Mucosa of rectum (tissue), 2 donors: ENCODE results near the gene ASB18.

Source experiments
- H3K27ac ChIP-seq, 2 donors: one replicate each; pipeline ENCODE4 v1.7.0; 2013; ENCODE audit warnings: inconsistent platforms in 2 of 2, low read depth in 2 of 2, low read length in 2 of 2
- H3K27me3 ChIP-seq, 2 donors: one replicate each; pipeline ENCODE4 v1.7.0; 2013; ENCODE audit warnings: low read length in 2 of 2; ENCODE audit not compliant: control insufficient read depth in 2 of 2, insufficient read depth in 2 of 2
- H3K36me3 ChIP-seq, 2 donors: one replicate each; pipeline ENCODE4 v1.7.0; 2013; ENCODE audit warnings: low read length in 2 of 2; ENCODE audit not compliant: control insufficient read depth in 2 of 2, insufficient read depth in 2 of 2
- H3K4me1 ChIP-seq, 2 donors: one replicate each; pipeline ENCODE4 v1.7.0; 2013; ENCODE audit warnings: low read length in 2 of 2, mild to moderate bottlenecking in 1 of 2; ENCODE audit not compliant: control insufficient read depth in 2 of 2, insufficient read depth in 2 of 2
- H3K4me3 ChIP-seq, 2 donors: one replicate each; pipeline ENCODE4 v1.7.0; 2013; ENCODE audit warnings: low read length in 2 of 2
- H3K9ac ChIP-seq, 2 donors: one replicate each; pipeline ENCODE4 v1.7.0; 2013; ENCODE audit warnings: low read length in 2 of 2, low read depth in 1 of 2, mild to moderate bottlenecking in 1 of 2
- H3K9me3 ChIP-seq, 2 donors: one replicate each; pipeline ENCODE4 v1.7.0; 2013; ENCODE audit warnings: low read length in 2 of 2; ENCODE audit not compliant: control insufficient read depth in 2 of 2
- donor health status: healthy.
- donor health status: Normal muscosa, but diverticular disease.

The ASB18 gene

DNA sequence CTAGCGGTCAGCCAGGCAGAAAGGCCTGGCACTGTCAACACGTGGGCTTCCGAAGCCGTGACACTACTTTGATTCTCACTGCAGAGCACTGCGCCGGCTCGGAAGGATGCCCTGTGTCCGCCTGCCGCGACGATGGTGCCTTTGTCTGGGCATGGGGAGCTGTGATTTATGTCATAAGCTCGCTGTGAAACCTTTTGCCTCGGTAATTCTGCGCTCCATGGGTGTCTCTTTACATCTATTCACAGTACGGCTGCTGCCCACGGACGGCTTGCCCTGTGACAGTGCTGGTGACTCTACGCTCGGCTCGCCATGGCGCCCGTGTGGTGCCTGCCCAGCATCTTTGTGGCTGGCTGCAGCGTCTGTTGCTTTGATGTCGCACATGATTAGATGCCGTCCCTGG, 52.9 kb downstream of the ASB18 start:
- Histone ChIP-seq H3K27ac (no peak overlapping the region), H3K9ac (no peak overlapping the region), H3K9me3 (no peaks in the 10 kb centered on the region), H3K27me3 (peaks cover 4% of the 10 kb centered on the region in 2 donors), H3K4me1 (no peaks in the 10 kb centered on the region), H3K36me3 (no peaks in the 10 kb centered on the region), H3K4me3 (no peak overlapping the region)

- Histone ChIP-seq H3K9ac (no peak overlapping the region), H3K36me3 (no peaks in the 10 kb centered on the region), H3K4me1 (no peaks in the 10 kb centered on the region), H3K27me3 (peaks cover 5 to 6% of the 10 kb centered on the region in 2 donors), H3K9me3 (peaks cover 0 to 2% of the 10 kb centered on the region in 2 donors), H3K27ac (no peak overlapping the region), H3K4me3 (no peak overlapping the region)
Observed at GRCh38 chr2:236210536-236210935, 53.7 kb downstream of the ASB18 start.

DNA sequence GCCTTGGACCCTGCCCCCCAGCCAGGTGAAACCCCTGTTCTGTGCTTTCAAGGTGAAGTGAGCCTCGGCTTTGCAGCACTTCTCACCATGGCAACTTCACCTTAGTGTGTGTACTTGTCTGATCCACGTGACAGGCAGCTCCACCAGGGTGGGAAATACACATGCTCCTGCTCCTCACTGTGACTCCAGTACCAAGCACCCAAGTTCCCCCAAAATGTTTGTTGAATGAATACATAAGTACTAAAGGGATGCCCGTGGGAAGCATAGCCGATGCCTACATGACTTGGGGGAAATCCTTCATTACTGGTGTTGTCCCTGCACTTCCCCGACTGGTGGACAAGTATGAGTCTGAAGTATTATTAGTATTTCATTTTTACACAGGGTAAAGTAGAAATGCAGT, 54.2 kb downstream of the ASB18 start:
- no peak overlapping the region for H3K27ac ChIP-seq
- no peak overlapping the region for H3K4me3 ChIP-seq
- no peaks in the 10 kb centered on the region for H3K36me3 ChIP-seq
- H3K9ac ChIP-seq = no peak overlapping the region
- H3K9me3 ChIP-seq = peaks cover 0 to 4% of the 10 kb centered on the region in 2 donors
- H3K4me1 ChIP-seq = no peaks in the 10 kb centered on the region
- H3K27me3 ChIP-seq = peaks cover 5 to 6% of the 10 kb centered on the region in 2 donors

- Histone ChIP-seq H3K4me3 (no peak overlapping the region), H3K36me3 (no peaks in the 10 kb centered on the region), H3K4me1 (no peaks in the 10 kb centered on the region), H3K27me3 (peaks cover 5 to 6% of the 10 kb centered on the region in 2 donors), H3K9ac (no peak overlapping the region), H3K27ac (no peak overlapping the region), H3K9me3 (peaks cover 0 to 5% of the 10 kb centered on the region in 2 donors)
Observed at GRCh38 chr2:236209535-236209934, 54.7 kb downstream of the ASB18 start.

DNA sequence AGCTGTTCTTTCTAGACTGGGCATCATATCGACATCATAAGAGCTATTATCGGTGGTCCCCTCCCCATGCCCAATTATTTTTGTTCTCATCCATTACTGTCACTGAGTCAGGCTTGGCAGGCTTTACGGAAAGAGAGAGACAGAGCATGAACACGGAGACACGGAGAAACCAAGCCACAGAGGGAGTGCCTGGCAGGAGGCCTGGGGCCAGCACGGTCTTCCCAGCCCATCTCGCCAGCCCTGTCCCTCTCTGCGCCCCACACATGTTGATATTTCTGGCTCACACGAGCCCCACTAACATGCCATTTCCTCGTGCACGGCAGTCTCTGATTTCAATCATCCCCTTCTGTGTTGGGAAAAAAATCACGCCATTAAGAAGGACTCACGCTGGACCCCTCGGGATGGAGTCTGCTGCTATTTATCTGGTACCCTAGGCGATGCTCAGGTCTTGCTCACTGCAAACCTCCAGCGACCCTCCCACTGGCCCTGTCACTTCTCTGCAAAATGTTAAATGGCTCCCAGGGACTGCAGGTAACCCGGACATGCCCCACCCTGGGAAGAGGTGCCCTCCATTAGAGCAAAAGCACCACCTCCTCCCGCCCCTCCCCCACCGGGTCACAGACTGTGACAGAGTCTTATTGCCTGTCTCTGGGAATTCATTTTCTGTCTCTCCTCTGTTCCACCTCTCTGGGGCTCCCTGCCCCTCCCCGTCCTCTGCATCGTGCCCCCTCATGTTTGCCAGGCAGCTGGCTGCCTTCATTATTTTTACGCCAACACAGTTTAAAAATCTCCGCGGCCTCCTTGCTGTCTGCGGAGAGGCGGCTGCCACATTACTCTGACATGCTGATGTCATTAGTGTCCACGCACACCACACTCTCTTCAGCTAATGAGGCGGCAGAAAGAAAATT, 55.9 kb downstream of the ASB18 start:
- Histone ChIP-seq H3K27ac (no peak overlapping the region), H3K4me1 (no peaks in the 10 kb centered on the region), H3K36me3 (no peaks in the 10 kb centered on the region), H3K4me3 (no peak overlapping the region), H3K27me3 (peaks cover 5 to 6% of the 10 kb centered on the region in 2 donors), H3K9me3 (peaks cover 0 to 5% of the 10 kb centered on the region in 2 donors), H3K9ac (no peak overlapping the region)

- no peaks in the 10 kb centered on the region for H3K4me1 ChIP-seq
- H3K36me3 ChIP-seq = no peaks in the 10 kb centered on the region
- H3K27me3 ChIP-seq = peaks cover 5 to 6% of the 10 kb centered on the region in 2 donors
- H3K27ac ChIP-seq = no peak overlapping the region
- H3K4me3 ChIP-seq = no peak overlapping the region
- peaks cover 0 to 5% of the 10 kb centered on the region in 2 donors for H3K9me3 ChIP-seq
- H3K9ac ChIP-seq = no peak overlapping the region
Observed at GRCh38 chr2:236207472-236207871, 56.7 kb downstream of the ASB18 start.

DNA sequence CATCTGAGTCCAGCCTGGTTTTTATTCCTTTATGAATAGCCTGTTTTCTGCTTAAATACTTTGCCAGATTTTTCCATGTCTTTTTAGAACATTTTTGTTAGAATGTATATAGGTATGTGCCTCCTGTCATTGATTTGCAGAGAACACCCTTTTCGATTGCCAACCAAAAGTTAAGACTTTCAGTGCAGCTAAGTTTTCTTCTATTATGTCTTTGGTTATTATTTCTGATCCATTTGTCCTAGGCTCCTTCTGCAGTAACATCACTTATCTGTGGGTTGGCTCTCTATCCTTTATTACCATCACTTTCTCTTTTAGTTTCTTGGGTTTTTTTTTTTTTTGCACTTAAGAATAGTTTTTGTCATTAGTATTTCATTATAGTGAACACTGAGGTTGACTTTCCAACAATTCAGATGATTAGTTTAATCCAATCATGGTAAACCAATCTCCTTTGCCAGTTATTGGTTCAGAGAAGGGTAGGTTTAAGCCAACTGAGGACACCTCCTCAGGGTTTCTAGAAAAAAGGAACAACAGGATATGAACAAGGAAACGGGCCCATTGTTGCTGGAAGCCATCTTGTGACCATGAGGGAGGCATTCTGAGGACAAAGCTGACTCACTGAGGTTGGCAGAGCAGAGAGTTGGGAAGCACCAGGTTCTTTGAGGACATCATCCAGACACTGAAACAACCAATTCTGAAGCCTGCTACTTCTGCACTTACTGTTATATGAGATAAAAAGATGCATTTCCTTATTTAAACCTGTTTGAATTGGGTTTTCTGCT, 58.1 kb downstream of the ASB18 start:
- Histone ChIP-seq H3K9me3 (peaks cover 0 to 5% of the 10 kb centered on the region in 2 donors), H3K36me3 (no peaks in the 10 kb centered on the region), H3K4me3 (no peak overlapping the region), H3K9ac (no peak overlapping the region), H3K27me3 (peaks cover 5 to 6% of the 10 kb centered on the region in 2 donors), H3K27ac (no peak overlapping the region), H3K4me1 (no peaks in the 10 kb centered on the region)

- peaks cover 3 to 8% of the 10 kb centered on the region in 2 donors for H3K27me3 ChIP-seq
- no peaks in the 10 kb centered on the region for H3K36me3 ChIP-seq
- H3K27ac ChIP-seq = no peak overlapping the region
- H3K9me3 ChIP-seq = peaks cover 0 to 5% of the 10 kb centered on the region in 2 donors
- H3K4me1 ChIP-seq = no peaks in the 10 kb centered on the region
- H3K4me3 ChIP-seq = no peak overlapping the region
- H3K9ac ChIP-seq = no peak overlapping the region
Observed at GRCh38 chr2:236204953-236205352, 59.3 kb downstream of the ASB18 start.

DNA sequence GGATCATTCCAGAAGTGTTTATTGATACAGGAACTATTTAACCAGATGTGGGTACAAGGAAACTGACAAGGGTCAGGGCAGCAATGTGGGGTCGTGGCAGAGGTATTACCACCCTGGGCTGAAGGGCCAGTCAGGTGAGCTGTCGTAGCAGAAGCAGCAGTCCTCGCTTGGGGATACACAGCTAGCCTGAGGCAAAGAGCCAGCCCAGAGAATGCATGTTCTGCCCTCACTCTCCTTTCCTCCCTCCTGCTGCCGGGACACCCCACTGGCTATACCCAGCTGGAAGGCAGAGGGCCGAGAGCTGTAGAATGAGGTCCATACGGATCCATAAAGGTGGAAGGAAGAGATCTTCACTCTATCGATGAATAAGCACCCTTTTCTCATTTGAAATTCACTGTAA, 63.8 kb downstream of the ASB18 start:
- Histone ChIP-seq H3K27ac (no peak overlapping the region), H3K36me3 (no peaks in the 10 kb centered on the region), H3K9me3 (peaks cover 0 to 3% of the 10 kb centered on the region in 2 donors), H3K9ac (no peak overlapping the region), H3K27me3 (peaks cover 0 to 2% of the 10 kb centered on the region in 2 donors), H3K4me1 (no peaks in the 10 kb centered on the region), H3K4me3 (no peak overlapping the region)

- H3K27me3 ChIP-seq = peaks cover 0 to 2% of the 10 kb centered on the region in 2 donors
- no peaks in the 10 kb centered on the region for H3K36me3 ChIP-seq
- no peak overlapping the region for H3K9ac ChIP-seq
- no peak overlapping the region for H3K27ac ChIP-seq
- no peak overlapping the region for H3K4me3 ChIP-seq
- no peaks in the 10 kb centered on the region for H3K4me1 ChIP-seq
- no peaks in the 10 kb centered on the region for H3K9me3 ChIP-seq
Observed at GRCh38 chr2:236196366-236196765, 67.8 kb downstream of the ASB18 start.
